Activated CD4-positive, alpha-beta T cell treated with anti-CD3 and anti-CD28 coated beads, Interleukin-2, amount 50 U/mL, for 4 hours (primary cell): ENCODE measurements around the gene BNIP5.

Source experiments
- DNase-seq, 2 experiments: peaks; one replicate each; pipeline ENCODE4 v3.0.0-alpha.2; 2020

The BNIP5 gene

GRCh38 chr6:36290668-36291620 is 45.7 kb downstream of the BNIP5 start:
- DNase-seq = no peak

GRCh38 chr6:36289281-36289878 is 47.3 kb downstream of the BNIP5 start:
- no peak for DNase-seq

GRCh38 chr6:36286858-36287257 is 49.8 kb downstream of the BNIP5 start:
- no peak for DNase-seq

- no peak for DNase-seq
These were observed 50.9 kb downstream of the BNIP5 start for GRCh38 chr6:36285797-36286196.

DNA sequence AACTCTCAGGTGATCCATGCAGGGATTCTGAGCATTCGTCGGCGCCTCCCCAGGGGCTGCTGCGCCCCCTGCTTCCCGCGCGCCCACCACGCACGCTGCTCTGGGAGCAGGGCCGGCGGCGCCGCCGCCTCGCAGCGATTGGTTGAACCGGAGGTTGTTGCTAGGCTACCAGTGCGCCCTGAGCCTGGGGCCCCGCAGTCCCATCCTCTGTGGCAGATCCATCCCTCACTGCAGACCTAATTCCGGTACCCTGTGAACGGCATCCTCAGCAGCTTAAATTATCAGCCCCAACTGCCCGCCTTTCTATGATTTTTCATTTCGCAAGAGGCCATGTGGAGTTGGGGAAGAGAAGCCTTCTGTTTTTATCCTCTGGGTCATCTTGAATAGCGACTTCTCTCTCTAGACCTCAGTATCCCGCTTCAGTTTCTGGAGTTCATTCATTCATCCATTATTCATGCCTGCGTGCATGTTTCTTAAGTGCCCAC is 51.5 kb downstream of the BNIP5 start:
- no peak for DNase-seq

DNA sequence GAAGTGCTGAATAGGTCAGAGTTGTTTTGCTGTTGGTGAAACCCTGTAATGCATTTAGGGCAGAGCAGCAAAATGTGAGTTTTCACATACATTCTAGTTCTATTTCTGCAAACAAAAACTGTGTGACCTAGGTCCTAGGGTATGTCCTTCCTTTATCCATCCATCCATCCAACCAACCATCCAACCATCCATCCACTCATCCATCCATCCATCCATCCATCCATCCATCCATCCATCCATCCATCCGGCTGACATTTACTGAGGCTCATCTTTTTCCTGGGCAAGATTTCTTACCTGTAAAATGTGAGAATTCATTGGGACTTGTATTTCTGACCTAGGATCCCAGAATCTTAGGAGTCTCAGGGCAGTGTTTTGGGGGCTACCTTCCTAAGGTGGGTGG is 52.3 kb downstream of the BNIP5 start:
- no peak for DNase-seq

DNA sequence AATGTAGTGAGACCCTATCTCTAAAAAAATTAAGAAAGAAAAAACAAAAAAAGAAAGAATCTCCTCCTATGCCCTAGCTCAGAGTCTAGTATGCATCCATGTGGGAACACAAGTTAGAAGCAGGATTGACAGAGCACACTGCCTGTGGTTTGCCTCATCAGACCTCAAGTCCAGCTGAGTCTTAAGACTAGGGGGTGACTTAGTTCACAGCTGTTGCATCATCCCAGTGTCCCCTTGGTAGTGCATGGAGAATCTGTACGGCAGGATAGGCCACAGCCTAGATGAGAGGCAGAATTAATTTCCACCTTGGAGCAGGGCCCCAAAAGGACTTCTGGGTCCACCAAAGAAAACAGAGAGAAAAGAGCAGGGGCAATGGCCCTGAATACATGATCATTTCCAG is 53.1 kb downstream of the BNIP5 start:
- DNase-seq = no peak

DNA sequence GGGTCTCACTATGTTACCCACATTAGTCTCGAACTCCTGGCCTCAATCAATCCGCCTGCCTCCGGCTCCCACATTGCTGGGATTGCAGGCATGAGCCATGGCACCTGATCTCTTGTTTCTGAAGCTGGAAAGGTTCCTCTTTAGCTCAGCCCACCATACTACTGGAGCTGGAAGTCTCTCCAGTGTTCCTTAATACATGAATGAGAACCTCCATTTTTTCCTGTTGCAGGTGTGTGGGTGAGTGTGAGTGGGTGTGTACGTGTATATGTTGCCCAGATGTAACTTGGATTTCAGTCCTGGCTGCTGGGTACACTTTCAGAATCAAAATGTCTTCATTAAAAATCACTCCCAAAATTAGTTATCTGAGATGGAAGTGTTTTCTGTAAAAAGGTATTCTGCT is 55.7 kb downstream of the BNIP5 start:
- DNase-seq = no peak

DNA sequence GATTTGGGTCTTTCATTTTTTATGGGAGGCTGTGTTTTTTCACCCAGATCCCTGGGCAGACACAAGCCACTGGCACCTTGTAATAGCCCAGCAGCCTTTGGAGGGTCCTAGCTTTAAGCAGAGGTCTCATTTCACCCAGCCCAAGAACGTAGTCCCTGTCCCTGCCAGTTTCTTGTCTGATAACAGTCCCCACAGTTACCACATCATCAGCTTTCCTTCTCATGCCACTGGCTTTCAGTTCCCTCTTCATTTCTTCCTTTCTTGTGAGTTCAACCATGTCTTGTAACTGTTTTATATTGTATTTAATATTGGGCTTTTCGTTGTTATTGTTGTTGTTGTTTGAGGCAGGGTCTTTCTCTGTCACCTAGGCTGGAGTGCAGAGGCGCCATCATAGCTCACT is 56.2 kb downstream of the BNIP5 start:
- no peak for DNase-seq

- DNase-seq = no peak
These were observed 58.7 kb downstream of the BNIP5 start for GRCh38 chr6:36277946-36278470.

DNA sequence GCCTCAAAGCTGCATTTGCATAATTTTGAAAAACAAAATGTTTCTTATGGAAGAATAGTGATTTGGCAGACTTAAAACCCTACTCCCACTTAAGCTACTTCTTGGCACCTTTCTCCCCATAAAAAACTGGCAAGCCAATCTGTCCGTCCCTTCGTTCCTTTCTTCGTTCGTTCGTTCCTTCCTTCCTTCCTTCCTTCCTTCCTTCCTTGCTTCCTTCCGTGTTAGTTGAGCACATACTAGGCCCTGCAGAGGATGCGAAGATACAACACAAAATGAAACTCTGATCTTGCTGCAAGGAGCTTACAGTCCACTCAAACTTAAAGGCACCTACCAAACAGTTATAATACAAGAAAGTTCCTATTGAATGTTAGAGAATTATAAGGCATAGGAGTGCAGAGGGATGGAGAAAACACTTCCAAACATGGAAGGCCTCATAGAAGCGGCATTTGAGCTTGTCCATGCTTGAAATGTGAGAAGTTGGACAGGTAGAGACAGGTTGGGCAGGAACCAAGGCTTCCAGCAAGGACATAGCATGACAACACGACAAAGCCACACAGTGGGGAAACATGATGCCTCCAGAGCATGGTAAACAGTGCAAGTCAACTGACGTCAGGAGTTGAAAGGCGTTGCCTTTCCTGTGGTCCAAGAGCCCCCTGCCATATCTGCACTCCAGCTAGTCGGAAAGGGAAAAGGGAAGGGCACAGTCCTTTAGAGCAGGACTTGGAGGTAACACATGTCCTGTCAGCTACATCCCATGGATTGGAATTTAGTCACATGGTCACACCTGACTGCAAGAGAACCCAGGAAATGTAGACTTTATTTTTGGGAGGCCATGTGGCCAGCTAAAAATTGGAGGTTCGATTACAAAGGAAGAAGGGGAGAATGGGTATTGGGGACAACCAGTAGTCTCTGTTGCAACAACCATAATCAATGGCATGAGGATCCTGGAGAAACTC is 59.8 kb downstream of the BNIP5 start:
- DNase-seq = no peak

DNA sequence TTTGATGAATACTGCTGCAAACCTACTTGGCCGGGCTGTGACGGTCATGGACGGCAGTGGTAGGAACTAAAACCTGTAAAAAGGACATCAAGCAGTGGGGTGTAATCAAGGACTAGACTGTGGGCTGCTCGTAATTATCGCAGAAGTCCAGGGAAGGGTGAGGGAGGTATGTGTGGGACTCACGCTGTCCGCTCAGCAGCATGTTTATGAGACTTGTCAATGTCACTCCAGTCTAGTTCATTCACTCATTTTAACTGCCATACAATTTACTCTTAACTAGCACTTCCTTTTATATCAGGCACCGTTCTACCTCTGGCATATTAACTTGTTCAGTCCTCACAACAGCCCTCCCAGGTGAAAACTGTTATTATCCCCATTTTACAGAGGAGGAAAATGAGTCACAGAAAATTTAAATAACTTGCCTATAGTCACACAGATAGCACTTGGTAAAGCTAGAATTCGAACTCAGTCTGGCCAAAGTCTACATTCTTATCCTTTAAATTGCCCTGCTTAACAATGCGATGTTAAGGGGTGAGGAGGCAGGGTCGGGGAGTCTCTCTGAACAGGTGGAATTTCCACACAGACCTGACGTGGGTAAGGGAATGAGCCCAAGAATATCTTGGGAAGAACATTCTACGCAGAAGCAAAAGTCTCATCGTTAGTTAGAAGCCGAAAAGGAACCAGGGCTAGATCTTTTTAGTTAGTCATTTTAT is 62.7 kb downstream of the BNIP5 start:
- DNase-seq = no peak

DNA sequence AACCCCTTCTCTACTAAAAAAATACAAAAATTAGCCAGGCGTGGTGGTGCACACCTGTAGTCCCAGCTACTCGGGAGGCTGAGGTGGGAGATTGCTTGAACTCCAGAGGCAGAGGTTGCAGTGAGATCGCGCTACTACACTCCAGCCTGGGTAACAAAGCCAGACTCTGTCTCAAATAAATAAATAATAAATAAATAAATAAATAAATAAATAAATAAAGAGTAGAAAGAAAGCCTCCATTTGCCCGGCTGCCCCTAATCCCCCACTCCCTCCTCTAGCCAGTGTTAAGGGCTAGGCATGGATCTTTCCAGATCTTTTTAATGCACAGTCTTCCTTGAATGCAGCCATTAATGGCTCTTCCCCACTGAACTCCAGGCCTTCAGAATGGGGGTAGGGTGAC is 63.6 kb downstream of the BNIP5 start:
- DNase-seq = no peak

- no peak for DNase-seq
These were observed 64.5 kb downstream of the BNIP5 start for GRCh38 chr6:36272234-36272633.

DNA sequence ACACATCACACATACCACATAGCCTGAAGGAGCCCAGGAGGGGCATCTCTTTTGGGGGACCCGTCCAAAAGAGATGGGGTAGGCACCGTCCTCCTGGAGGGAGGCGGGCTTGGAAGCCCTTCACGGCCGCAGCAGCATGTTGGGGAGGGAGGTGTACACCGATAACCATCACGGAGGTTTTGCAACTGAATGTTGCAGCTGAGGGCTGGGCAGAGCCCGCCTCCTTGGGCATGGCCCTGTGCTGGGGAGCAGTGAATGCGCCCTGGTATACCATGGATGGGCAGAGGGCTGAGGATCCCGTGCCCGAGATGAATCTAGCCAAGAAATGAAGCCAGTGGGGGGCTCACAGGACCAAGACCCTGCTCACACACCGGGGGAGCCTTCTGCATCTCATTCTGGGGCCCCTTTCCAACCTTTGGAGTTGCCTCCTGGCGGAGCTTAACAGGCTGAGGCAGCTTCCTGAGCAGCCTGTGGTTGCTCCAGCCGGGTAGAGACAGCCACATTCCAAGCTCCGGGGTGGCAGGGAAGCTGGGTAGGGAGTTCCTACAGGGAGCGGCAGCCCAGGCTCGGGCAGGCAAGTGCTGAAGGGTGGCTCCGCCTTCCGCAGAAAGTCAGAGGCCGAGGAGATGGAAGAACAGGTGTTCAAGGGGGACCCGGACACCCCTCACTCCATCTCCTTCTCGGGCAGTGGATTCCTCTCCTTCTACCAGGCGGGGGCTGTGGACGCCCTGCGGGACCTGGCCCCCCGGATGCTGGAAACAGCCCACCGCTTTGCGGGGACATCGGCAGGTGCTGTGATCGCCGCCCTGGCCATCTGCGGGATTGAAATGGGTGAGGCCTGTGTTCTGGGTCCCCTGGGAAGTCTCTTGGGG is 66.6 kb downstream of the BNIP5 start, which contains the start of gene PNPLA1:
TSS of gene PNPLA1 (plus strand) at position 227 of the 872 bp plus-strand sequence. CDS start at position 627, 400 bp downstream.
- no peak for DNase-seq

DNA sequence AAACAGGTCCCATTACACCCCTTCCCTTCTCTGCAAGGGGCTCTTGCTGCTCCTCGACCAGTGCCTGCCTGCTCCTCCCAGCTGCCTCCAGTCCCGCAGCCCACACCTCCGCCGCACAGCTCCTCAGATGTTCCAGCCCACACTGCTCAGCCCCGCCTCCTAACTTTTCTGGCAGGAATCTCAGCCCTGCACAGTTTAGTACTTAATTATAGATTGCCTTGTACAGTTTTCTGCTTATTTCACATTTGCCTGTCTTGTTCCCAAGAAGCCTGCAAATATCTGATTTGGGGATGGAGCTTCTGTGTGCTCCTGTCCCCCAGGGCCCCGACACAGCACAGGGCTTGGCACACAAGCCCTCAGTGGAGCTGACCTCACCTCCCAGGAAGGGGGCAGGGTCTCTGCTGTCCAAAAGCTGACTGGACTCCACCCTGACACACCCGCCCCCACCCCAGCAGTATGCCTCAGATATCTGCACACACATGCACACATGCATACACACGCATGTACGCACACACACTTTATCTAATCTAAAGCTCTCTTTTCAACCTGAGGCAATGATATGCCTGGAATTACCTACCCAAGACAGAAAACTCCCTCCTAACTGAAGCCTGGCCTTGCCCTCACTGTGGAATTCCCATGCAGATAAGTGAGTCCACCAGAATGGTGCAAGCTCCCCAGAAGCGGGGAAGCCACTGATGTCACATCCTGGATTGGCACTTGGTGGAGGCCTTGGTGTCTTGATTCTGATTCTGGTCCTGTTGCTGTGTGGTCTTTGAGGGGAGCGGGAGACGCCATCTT is 68.0 kb downstream of the BNIP5 start:
- no peak for DNase-seq

- no peak for DNase-seq
These were observed 68.8 kb downstream of the BNIP5 start for GRCh38 chr6:36267731-36268477.

- no peak for DNase-seq
These were observed 69.6 kb downstream of the BNIP5 start for GRCh38 chr6:36266913-36267644.
